ENCODE results near the gene GPAM. TPM values are rescaled to one million over a fixed set of nuclear protein-coding genes. Genes with fewer than 3 reads are reported as not detected.

GPAM gene
- total RNA-seq, 1 experiment from 2014 or later: 12.2 TPM

DNA sequence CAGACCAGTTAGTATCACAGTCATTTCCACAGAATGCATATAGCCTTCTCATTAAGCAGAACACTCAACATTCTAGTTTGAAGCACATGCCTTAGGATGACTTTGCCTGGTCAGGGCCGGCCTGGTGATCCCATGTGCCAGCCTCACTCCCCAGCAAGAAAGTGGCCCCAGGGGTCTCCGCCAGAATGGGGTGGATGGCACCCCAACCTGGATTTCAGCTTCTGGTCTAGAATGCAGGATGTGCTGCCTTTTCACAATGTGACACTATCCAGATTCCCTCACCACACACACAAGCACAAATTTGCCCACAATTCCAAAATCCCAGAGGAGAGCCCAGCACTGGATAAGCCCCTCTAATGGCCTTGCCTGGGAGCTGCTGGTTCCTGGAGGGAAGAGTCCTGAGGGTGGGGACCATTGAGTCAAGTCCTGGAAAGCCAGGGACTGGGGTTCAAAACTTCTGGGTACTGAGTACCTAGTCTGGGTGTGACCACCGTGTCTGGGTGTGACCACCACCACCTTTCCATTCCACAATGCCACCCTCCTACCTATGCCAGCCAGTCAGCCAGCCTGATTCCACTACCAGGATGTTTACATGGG is 41.5 kb upstream of the GPAM start (continued):
- TF ChIP-seq, protein P1, sequence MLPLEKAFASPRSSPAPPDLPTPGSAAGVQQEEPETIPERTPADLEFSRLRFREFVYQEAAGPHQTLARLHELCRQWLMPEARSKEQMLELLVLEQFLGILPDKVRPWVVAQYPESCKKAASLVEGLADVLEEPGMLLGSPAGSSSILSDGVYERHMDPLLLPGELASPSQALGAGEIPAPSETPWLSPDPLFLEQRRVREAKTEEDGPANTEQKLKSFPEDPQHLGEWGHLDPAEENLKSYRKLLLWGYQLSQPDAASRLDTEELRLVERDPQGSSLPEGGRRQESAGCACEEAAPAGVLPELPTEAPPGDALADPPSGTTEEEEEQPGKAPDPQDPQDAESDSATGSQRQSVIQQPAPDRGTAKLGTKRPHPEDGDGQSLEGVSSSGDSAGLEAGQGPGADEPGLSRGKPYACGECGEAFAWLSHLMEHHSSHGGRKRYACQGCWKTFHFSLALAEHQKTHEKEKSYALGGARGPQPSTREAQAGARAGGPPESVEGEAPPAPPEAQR (CRISPR knock-in tag; IDR thresholded peaks at IDR 0.05): no peak
- TF ChIP-seq ESRRA (CRISPR knock-in tag; IDR thresholded peaks at IDR 0.05; ENCODE audit: borderline replicate concordance): no peak
- TF ChIP-seq FOXJ3 (CRISPR knock-in tag; IDR thresholded peaks at IDR 0.05; ENCODE audit: borderline replicate concordance): no peak

DNA sequence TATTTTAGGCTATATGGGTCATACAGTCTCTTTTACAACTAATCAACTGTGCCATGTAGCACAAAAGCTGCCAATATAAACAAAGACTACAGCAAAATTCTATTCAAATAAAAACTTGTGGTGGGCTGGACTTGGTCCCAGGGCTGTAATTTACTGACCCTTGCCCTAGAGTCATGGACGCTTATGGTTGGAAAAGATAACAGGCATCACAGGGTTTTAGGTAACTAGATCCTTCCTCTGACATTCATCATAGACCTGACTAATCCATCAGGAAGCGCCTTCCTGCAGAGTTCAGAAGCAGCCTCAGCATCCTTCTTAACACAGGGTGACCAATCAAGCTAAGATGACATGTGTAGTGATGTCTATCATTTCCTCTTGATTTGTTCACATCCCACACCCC is 40.2 kb upstream of the GPAM start:
- POLR2A ChIA-PET: no interaction called here
- H3K27ac Mint-ChIP-seq: no peak overlapping the region
- TF ChIP-seq EMX1 (CRISPR knock-in tag; IDR thresholded peaks at IDR 0.05) (no peak), ZNF423 (CRISPR knock-in tag; IDR thresholded peaks at IDR 0.05) (no peak), ZNF138 (CRISPR knock-in tag; conservative IDR thresholded peaks at IDR 0.05) (no peak), ZNF396 (CRISPR knock-in tag; IDR thresholded peaks at IDR 0.05; ENCODE audit: borderline replicate concordance) (no peak), ZNF671 (CRISPR knock-in tag; IDR thresholded peaks at IDR 0.05) (no peak)
- TF ChIP-seq, protein P2, sequence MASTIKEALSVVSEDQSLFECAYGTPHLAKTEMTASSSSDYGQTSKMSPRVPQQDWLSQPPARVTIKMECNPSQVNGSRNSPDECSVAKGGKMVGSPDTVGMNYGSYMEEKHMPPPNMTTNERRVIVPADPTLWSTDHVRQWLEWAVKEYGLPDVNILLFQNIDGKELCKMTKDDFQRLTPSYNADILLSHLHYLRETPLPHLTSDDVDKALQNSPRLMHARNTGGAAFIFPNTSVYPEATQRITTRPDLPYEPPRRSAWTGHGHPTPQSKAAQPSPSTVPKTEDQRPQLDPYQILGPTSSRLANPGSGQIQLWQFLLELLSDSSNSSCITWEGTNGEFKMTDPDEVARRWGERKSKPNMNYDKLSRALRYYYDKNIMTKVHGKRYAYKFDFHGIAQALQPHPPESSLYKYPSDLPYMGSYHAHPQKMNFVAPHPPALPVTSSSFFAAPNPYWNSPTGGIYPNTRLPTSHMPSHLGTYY (CRISPR knock-in tag; IDR thresholded peaks at IDR 0.05): no peak

DNA sequence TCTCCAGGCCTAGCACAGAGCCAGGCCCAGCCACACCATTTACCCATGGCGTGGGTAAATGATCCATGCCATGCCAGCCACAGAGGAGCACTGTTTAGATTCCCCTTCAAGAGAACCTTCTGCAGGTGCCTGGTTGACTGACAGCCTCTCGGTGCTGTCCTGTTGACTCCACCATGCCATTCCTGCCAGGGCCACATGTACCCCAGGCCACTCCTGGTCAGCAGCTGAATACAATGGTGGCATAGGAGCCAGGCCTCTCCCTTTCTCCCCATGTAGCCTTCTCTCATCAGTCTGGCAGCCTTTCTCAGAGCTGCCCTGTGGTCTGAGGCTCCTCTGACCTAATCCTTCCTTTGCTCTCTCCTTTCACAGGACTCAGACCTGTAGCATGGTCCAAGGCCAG is 39.2 kb upstream of the GPAM start:
- Mint-ChIP-seq H3K36me3 (peaks cover 10% of the 10 kb centered on the region; the same call in 1 of the 2 replicates), H3K27ac (no peak overlapping the region), H3K4me3 (no peak overlapping the region), H3K4me1 (peaks cover 5% of the 10 kb centered on the region), H3K27me3 (ENCODE audit: low read depth) (no peaks in the 10 kb centered on the region), H3K9me3 (peaks cover 38% of the 10 kb centered on the region)
- ATAC-seq (no peak), DNase-seq (ENCODE audit: low spot score) (no peak)
- no peak for TF ChIP-seq SP1 (CRISPR knock-in tag; conservative IDR thresholded peaks at IDR 0.05)
- TF ChIP-seq, protein P3, sequence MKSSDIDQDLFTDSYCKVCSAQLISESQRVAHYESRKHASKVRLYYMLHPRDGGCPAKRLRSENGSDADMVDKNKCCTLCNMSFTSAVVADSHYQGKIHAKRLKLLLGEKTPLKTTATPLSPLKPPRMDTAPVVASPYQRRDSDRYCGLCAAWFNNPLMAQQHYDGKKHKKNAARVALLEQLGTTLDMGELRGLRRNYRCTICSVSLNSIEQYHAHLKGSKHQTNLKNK (CRISPR knock-in tag; IDR thresholded peaks at IDR 0.05): no peak
- TF ChIP-seq, protein P4, sequence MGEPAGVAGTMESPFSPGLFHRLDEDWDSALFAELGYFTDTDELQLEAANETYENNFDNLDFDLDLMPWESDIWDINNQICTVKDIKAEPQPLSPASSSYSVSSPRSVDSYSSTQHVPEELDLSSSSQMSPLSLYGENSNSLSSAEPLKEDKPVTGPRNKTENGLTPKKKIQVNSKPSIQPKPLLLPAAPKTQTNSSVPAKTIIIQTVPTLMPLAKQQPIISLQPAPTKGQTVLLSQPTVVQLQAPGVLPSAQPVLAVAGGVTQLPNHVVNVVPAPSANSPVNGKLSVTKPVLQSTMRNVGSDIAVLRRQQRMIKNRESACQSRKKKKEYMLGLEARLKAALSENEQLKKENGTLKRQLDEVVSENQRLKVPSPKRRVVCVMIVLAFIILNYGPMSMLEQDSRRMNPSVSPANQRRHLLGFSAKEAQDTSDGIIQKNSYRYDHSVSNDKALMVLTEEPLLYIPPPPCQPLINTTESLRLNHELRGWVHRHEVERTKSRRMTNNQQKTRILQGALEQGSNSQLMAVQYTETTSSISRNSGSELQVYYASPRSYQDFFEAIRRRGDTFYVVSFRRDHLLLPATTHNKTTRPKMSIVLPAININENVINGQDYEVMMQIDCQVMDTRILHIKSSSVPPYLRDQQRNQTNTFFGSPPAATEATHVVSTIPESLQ (CRISPR knock-in tag; IDR thresholded peaks at IDR 0.05): no peak
- TF ChIP-seq ETV6 (CRISPR knock-in tag; IDR thresholded peaks at IDR 0.05): no peak
- TF ChIP-seq MYBL2 (CRISPR knock-in tag; IDR thresholded peaks at IDR 0.05): no peak
- TF ChIP-seq, protein P5, sequence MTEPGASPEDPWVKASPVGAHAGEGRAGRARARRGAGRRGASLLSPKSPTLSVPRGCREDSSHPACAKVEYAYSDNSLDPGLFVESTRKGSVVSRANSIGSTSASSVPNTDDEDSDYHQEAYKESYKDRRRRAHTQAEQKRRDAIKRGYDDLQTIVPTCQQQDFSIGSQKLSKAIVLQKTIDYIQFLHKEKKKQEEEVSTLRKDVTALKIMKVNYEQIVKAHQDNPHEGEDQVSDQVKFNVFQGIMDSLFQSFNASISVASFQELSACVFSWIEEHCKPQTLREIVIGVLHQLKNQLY (CRISPR knock-in tag; IDR thresholded peaks at IDR 0.05): no peak
- TF ChIP-seq ZNF219 (CRISPR knock-in tag; IDR thresholded peaks at IDR 0.05; ENCODE audit: borderline replicate concordance): no peak
- TF ChIP-seq, protein P6, sequence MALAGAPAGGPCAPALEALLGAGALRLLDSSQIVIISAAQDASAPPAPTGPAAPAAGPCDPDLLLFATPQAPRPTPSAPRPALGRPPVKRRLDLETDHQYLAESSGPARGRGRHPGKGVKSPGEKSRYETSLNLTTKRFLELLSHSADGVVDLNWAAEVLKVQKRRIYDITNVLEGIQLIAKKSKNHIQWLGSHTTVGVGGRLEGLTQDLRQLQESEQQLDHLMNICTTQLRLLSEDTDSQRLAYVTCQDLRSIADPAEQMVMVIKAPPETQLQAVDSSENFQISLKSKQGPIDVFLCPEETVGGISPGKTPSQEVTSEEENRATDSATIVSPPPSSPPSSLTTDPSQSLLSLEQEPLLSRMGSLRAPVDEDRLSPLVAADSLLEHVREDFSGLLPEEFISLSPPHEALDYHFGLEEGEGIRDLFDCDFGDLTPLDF (CRISPR knock-in tag; IDR thresholded peaks at IDR 0.05): no peak
- CTCF ChIA-PET: no interaction called here
- POLR2A ChIA-PET: no interaction called here

More for the DNA sequence above, 40.2 kb upstream of the GPAM start:
- CTCF ChIA-PET: no interaction called here
- DNase-seq (ENCODE audit: low spot score): no peak
- no peak for ATAC-seq
- no peaks in the 10 kb centered on the region for H3K27me3 Mint-ChIP-seq (ENCODE audit: low read depth)
- peaks cover 10% of the 10 kb centered on the region; the same call in 1 of the 2 replicates for H3K36me3 Mint-ChIP-seq
- no peaks in the 10 kb centered on the region for H3K4me1 Mint-ChIP-seq
- H3K9me3 Mint-ChIP-seq: peaks cover 40% of the 10 kb centered on the region
- no peak overlapping the region for H3K4me3 Mint-ChIP-seq

Measured in WTC11 (cell line).